Hematopoietic multipotent progenitor cell treated with erythropoietin and hydrocortisone succinate and interleukin-3 and kit ligand, for 17 days (in vitro differentiated cells): Measurements from ENCODE around the gene INAVA.
"Not testable (repeated sequence)": the region's sequence is repeated elsewhere in the genome, so short reads cannot be mapped to it uniquely, and the experiment has no call there.

ENCODE experiments used
- DNase-seq: peaks from one replicate; pipeline ENCODE4 v3.0.0-alpha.2; 2015; ENCODE audit warnings: low spot score

Gene INAVA

GRCh38 chr1:200921571-200922110 lies 26.9 kb downstream of the INAVA start:
- no peak for DNase-seq

- DNase-seq = no peak
These were observed 27.7 kb downstream of the INAVA start for GRCh38 chr1:200922406-200922805.

GRCh38 chr1:200923601-200924000 lies 28.9 kb downstream of the INAVA start:
- no peak for DNase-seq

DNA sequence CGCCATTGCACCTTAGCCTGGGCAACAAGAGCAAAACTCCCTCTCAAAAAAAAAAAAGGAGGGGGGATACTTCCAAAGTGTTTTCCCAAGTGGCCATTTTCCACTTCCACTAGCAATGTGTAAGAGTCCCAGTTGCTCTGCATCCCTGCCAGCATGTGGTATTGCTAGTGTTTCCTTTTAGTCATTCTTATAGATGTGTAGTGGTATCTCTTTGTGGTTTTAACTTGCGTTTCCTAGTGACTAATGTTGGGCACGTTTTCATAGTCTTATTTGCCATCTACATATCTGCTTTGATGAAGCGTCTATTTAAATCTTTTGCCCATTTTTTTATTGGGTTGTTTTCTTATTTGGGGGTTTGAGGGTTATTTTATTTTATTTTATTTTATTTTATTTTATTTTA lies 31.1 kb downstream of the INAVA start:
- no peak for DNase-seq

DNA sequence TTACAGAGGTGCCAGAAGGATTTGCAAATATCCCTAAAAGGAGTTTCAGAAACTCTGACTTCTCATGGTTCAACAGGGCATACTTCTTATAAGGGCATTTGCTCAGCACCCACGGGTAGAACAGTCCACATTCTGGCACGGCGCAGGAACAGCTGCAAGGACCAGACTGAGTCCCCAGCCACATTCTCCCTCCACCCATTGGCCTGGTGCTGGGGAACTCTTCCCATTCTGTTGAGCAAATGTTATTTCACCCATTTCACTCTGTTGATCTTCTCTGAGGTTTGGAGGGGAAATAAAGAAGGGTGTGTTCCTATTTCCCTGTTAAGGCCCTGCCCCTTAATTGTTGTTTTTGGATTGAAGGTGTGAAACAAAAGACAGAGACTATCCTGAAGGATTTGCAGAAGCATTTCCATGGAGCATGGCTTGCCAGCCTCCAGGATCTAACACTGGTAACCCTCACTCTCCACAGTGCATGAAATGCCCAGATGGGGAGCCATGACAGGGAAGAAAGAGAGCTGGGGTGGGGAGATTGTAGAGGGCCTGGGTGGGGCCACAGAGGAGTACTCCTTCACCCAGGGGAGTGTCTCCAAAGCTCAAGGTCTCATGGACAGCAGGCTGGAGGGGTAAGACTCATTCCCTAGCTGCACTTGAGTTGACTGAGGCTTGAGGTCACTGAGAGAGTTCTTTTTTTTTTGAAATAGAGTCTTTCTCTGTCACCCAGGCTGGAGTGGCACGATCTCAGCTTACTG lies 35.0 kb downstream of the INAVA start:
- no peak for DNase-seq

DNA sequence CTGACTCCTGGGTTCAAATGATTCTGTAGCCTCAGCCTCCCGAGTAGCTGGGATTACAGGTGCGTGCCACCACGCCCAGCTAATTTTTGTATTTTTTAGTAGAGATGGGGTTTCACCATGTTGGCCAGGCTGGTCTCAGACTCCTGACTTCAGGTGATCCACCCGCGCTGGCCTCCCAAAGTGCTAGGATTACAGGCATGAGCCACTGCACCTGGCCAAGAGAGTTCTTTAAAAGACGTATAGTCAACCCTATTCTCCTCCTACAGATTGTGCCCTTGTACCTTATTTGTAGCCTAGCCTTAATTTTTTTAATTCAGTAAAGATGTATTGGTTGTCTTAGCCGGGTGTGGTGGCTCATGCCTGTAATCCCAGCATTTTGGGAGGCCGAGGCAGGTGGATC lies 35.6 kb downstream of the INAVA start:
- DNase-seq = not testable (repeated sequence)

GRCh38 chr1:200931776-200932175 lies 37.1 kb downstream of the INAVA start:
- DNase-seq = no peak

DNA sequence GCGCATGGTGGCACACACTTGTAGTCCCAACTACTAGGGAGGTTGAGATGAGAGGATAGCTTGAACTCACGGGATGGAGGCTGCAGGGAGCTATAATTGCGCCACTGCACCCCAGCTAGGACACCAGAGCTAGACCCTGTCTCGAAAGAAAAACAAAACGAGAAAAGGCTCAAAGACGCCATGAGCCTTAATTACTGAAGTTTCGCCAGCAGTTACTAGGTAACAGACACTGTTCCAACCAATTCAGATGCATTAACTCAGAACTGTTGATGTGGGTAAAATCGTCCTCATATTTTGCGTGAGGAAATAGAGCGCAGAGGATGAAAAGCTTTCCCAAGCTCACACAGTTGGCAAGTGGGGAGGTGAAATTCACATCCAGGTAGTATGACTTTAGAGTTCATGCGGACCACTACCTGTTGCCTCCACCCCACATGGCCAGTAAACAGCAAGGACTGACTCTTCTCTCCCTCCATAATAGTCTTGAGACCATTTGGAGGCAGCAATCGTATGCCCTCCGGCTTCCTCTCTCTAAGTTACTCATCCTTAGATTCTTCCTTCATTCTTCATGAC lies 40.1 kb downstream of the INAVA start:
- DNase-seq = no peak

DNA sequence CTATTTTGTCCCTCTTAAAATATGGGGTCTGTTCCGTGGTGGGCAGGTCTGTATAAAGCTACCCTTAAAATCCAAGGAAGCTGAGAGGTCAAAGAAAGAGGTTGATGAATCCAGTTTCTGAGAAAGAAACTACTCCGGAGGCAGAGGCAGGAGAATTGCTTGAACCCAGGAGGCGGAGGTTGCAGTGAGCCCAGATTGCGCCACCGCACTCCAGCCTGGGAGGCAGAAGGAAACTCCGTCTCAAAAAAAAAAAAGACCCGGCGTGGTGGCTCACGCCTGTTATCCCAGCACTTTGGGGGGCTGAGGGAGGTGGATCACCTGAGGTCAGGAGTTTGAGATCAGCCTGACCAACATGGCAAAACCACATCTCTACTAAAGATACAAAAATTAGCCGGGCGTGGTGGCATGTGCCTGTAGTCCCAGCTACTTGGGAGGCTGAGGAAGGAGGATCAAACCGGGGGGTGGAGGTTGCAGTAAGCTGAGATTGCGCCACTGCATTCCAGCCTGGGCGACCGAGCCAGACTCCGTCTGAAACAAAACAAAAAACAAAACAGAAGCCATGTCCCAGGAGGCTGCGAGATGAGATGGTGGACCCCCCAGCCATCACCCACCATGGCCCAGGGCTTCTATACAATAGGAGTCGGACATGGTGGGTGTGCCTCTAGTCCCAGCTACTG lies 40.7 kb downstream of the INAVA start:
- not testable (repeated sequence) for DNase-seq

GRCh38 chr1:200938955-200939354 lies 44.3 kb downstream of the INAVA start:
- DNase-seq = no peak

DNA sequence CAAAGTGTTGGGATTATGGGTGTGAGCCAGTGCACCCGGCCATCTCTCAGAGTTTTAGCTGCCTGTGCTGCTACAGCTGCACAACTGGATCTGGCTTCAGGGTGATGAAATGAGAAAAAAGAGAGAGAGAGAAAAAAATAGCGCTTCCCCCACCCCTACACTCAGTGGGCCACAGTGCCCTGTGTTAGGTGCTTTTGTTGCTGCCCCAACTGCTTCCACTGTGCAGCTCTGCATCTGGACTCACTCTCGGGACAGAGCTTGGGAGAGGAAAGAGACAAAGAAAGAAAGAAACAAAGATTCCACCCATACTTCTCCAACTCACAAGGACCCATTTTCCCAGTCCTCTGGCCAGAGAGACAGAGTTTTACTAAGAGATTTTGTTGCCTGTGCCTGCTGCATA lies 50.4 kb downstream of the INAVA start:
- no peak for DNase-seq

- DNase-seq = no peak
These were observed 52.4 kb downstream of the INAVA start for GRCh38 chr1:200947059-200947566.

GRCh38 chr1:200949626-200950025 lies 54.9 kb downstream of the INAVA start:
- no peak for DNase-seq

- DNase-seq = no peak
These were observed 56.3 kb downstream of the INAVA start for GRCh38 chr1:200951016-200951415.

DNA sequence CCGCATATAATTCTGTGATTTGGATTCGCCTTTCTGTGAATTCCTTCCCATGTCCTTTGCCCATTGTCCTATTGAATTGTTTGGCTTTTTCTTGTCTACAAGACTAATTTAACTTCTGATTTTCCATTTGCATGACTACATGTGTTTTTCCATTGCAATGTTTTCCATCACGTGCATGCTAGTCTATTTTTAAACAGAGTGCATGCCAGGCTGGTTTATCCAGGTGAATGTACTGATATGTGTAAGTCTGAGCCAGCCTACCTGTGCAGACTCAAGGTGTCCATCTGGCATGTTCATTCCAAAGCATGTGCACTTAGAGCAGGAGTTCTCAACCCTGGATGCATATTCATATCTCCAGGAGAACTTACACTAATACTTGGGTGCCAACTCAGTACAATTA lies 59.7 kb downstream of the INAVA start:
- no peak for DNase-seq

GRCh38 chr1:200958597-200958996 lies 63.9 kb downstream of the INAVA start:
- DNase-seq = no peak

DNA sequence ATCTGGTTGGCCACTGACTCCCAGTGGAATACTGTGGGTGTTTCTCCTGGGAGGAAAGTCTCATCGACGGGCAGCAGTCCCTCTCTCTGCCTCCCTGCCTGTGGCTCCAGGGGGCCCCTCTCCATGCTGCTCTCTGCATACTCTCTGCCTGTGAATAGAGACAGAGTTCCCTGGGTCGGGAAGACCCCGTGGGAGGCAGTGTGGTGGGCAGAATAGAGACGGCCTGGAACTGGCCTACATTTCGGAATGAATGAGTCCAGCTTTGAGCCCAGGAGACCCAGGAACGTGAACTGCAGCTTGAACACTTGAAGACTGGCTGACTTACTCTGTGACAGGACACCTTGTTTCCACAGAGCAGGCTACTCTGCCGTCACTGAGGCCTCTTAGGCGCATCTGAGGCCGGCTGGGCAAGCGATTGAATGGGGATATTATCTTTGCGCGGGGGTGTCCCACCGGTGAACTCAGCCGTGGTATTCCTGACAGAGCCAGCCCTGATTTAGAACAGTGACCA lies 64.8 kb downstream of the INAVA start:
- DNase-seq = no peak

- DNase-seq = no peak
These were observed 65.7 kb downstream of the INAVA start for GRCh38 chr1:200960236-200960947.

DNA sequence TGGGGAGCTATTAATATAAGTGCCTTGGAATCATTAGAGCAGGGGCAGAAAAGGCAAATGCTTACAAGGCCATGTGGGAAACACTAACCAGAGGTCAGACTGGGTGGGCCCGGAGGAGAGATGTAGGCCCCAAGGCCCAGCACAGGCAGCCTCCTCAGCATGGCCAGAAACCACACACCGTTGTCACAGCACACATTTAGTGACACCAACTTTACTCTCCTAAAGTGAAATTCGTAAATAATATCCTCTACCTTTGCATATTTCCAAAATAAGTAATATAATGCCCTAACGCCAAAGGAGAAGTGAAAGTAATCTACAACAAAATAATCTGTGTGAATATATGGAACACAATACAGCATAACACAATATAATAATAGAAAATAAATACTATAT lies 66.2 kb downstream of the INAVA start:
- DNase-seq = no peak

DNA sequence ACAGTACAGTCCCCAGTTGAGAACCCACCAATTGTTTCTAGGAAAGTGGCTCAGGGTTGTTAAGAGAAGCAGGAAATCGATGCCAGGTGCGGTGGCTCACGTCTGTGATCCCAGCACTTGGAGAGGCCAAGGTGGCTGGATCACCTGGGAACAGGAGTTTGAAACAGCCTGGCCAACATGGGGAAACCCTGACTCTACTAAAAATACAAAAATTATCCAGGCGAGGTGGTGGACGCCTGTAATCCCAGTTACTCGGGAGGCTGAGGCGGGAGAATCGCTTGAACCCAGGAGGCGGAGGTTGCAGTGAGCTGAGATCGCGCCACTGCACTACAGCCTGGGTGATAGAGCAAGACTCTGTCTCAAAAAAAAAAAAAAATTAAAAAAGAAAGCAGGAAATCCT lies 67.5 kb downstream of the INAVA start:
- DNase-seq = not testable (repeated sequence)

- DNase-seq = no peak
These were observed 67.9 kb downstream of the INAVA start for GRCh38 chr1:200962631-200963030.

GRCh38 chr1:200963076-200963475 lies 68.4 kb downstream of the INAVA start:
- DNase-seq = no peak
